Stimulated activated naive B cell treated with anti-CD40 and anti-IgM and Interleukin-4, amounts not matched to agents 10 μg/mL and 1 μg/mL and 100 μg/mL, for 72 hours (primary cell): ENCODE results near the gene PCBP4.

Experiments
- ATAC-seq, 2 donors: fragments of 150-1000 bp; cut with Tn5 transposase; replicated peaks; 2 replicates each; pipeline ENCODE4 v1.10.0; 2021; ENCODE audit warnings: moderate library complexity in 1 of 2
- DNase-seq: peaks from one replicate; pipeline ENCODE4 v3.0.0; 2021
- H3K27ac Mint-ChIP-seq: one replicate; pipeline ENCODE4 v1.8.0; 2022; ENCODE audit warnings: mild to moderate bottlenecking, mixed read lengths
- H3K27me3 Mint-ChIP-seq, 2 donors: one replicate each; pipeline ENCODE4 v1.8.0; 2022; ENCODE audit warnings: mixed read lengths in 2 of 2
- H3K36me3 Mint-ChIP-seq, 2 donors: one replicate each; pipeline ENCODE4 v1.8.0; 2022; ENCODE audit warnings: mixed read lengths in 2 of 2, mild to moderate bottlenecking in 1 of 2
- H3K4me1 Mint-ChIP-seq, 2 donors: one replicate each; pipeline ENCODE4 v1.8.0; 2022; ENCODE audit warnings: mixed read lengths in 2 of 2, mild to moderate bottlenecking in 1 of 2
- H3K4me3 Mint-ChIP-seq, 2 donors: one replicate each; pipeline ENCODE4 v1.8.0; 2022; ENCODE audit warnings: mild to moderate bottlenecking in 2 of 2, mixed read lengths in 2 of 2, moderate library complexity in 1 of 2
- H3K9me3 Mint-ChIP-seq, 2 donors: one replicate each; pipeline ENCODE4 v1.8.0; 2022; ENCODE audit warnings: mixed read lengths in 2 of 2, mild to moderate bottlenecking in 1 of 2

Gene PCBP4

DNA sequence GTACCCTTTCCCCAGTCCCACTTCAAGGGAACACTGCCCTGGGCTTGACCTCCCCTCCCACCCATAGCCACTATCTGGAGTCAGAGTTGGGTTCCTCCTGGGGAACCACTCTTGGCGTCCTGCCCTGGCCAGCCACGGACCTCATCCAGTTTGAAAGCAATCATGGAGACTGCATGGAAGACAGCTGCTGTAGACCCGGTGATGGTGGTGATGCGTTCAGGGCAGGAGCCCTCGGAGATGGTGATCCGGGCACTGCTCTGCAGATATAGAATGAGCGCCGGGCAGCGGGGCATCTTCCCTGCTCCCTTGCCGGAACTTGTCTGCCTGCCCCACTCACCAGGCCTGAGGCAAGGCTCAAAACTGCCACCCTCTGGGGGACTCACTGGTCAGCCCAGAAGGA is 6.9 kb downstream of the PCBP4 start:
- DNase-seq = no peak
- Mint-ChIP-seq H3K27me3 (peaks cover 10 to 14% of the 10 kb centered on the region in 2 donors), H3K27ac (no peak overlapping the region), H3K4me1 (no peaks in the 10 kb centered on the region), H3K36me3 (peaks cover 1 to 6% of the 10 kb centered on the region in 2 donors), H3K9me3 (no peaks in the 10 kb centered on the region), H3K4me3 (no peak overlapping the region)
- ATAC-seq = no peak

- H3K4me1 Mint-ChIP-seq = peaks cover 0 to 2% of the 10 kb centered on the region in 2 donors
- H3K27ac Mint-ChIP-seq = peak overlapping the region; percentile 15
- H3K27me3 Mint-ChIP-seq = peaks cover 17% of the 10 kb centered on the region in 2 donors
- DNase-seq = no peak
- no peaks in the 10 kb centered on the region for H3K9me3 Mint-ChIP-seq
- no peak overlapping the region for H3K4me3 Mint-ChIP-seq
- ATAC-seq = no peak
- peaks cover 1 to 6% of the 10 kb centered on the region in 2 donors for H3K36me3 Mint-ChIP-seq
Measured at GRCh38 chr3:51959651-51960050, 7.6 kb downstream of the PCBP4 start.

- no peak overlapping the region for H3K4me3 Mint-ChIP-seq
Measured at GRCh38 chr3:51958603-51959521, 8.4 kb downstream of the PCBP4 start.

GRCh38 chr3:51957520-51958205 is 9.6 kb downstream of the PCBP4 start:
- Mint-ChIP-seq H3K36me3 (peaks cover 1 to 6% of the 10 kb centered on the region in 2 donors), H3K27ac (no peak overlapping the region), H3K4me1 (peaks cover 0 to 5% of the 10 kb centered on the region in 2 donors), H3K27me3 (peaks cover 31 to 36% of the 10 kb centered on the region in 2 donors), H3K4me3 (no peak overlapping the region), H3K9me3 (no peaks in the 10 kb centered on the region)
- no peak for DNase-seq
- no peak for ATAC-seq

More at GRCh38 chr3:51958603-51959521, 8.4 kb downstream of the PCBP4 start:
- Mint-ChIP-seq H3K36me3 (peaks cover 1 to 6% of the 10 kb centered on the region in 2 donors), H3K9me3 (no peaks in the 10 kb centered on the region), H3K27ac (no peak overlapping the region), H3K4me1 (peaks cover 0 to 4% of the 10 kb centered on the region in 2 donors), H3K27me3 (peaks cover 20 to 25% of the 10 kb centered on the region in 2 donors)
- DNase-seq (no peak), ATAC-seq (no peak)

DNA sequence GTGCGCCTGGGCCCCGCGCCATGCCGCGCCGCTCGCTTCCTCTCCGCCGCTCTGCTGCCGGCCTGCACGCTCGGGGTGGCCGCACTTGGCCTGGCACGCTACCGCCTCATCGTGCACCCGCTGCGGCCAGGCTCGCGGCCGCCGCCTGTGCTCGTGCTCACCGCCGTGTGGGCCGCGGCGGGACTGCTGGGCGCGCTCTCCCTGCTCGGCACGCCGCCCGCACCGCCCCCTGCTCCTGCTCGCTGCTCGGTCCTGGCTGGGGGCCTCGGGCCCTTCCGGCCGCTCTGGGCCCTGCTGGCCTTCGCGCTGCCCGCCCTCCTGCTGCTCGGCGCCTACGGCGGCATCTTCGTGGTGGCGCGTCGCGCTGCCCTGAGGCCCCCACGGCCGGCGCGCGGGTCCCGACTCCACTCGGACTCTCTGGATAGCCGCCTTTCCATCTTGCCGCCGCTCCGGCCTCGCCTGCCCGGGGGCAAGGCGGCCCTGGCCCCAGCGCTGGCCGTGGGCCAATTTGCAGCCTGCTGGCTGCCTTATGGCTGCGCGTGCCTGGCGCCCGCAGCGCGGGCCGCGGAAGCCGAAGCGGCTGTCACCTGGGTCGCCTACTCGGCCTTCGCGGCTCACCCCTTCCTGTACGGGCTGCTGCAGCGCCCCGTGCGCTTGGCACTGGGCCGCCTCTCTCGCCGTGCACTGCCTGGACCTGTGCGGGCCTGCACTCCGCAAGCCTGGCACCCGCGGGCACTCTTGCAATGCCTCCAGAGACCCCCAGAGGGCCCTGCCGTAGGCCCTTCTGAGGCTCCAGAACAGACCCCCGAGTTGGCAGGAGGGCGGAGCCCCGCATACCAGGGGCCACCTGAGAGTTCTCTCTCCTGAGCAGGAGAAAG is 11.1 kb downstream of the PCBP4 start:
- Mint-ChIP-seq H3K27ac (no peak overlapping the region), H3K9me3 (no peaks in the 10 kb centered on the region), H3K27me3 (peaks cover 35 to 42% of the 10 kb centered on the region in 2 donors), H3K36me3 (peaks cover 1 to 6% of the 10 kb centered on the region in 2 donors), H3K4me1 (peaks cover 0 to 5% of the 10 kb centered on the region in 2 donors), H3K4me3 (peak overlapping the region; percentile 44 to 68)
- DNase-seq (no peak), ATAC-seq (peak; percentile 82 to 83)

- H3K36me3 Mint-ChIP-seq = peaks cover 1 to 9% of the 10 kb centered on the region in 2 donors
- H3K9me3 Mint-ChIP-seq = no peaks in the 10 kb centered on the region
- peaks cover 35 to 42% of the 10 kb centered on the region in 2 donors for H3K27me3 Mint-ChIP-seq
- DNase-seq (no peak), ATAC-seq (no peak)
- H3K4me1 Mint-ChIP-seq = peaks cover 0 to 5% of the 10 kb centered on the region in 2 donors
- no peak within 1 kb of the TSS for H3K27ac Mint-ChIP-seq
- H3K4me3 Mint-ChIP-seq = peak within 1 kb of the TSS; percentile 44 to 68
Measured at GRCh38 chr3:51955175-51955892, 11.9 kb downstream of the PCBP4 start, which contains the start of gene GPR62. GPR62 (plus strand) TSS chr3:51955381; CDS start chr3:51955653, 272 bp downstream.

DNA sequence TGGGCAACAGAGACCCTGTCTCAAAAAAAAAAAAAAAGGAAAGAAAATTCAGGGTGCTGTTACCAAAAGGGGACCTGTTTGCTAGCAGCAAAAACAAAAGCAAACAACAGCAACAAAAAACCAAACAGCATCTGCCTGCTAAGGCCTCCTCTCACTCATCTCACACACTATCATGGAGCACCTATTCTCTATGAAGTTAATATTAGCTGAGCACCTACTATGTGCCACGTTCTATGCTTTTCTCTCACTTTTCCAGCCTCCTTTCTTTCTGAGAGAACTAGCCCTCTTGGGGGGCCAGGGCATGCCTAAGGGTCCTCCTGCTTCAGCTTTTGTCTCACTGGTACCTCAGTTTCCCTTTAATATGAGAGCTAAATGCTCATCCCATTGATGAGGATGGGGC is 12.5 kb downstream of the PCBP4 start:
- ATAC-seq = no peak
- Mint-ChIP-seq H3K4me3 (no peak overlapping the region), H3K36me3 (peaks cover 0 to 9% of the 10 kb centered on the region in 2 donors), H3K4me1 (peaks cover 0 to 5% of the 10 kb centered on the region in 2 donors), H3K27ac (no peak overlapping the region), H3K27me3 (peaks cover 35 to 40% of the 10 kb centered on the region in 2 donors), H3K9me3 (no peaks in the 10 kb centered on the region)
- DNase-seq = no peak

GRCh38 chr3:51954105-51954504 is 13.1 kb downstream of the PCBP4 start:
- peaks cover 34 to 35% of the 10 kb centered on the region in 2 donors for H3K27me3 Mint-ChIP-seq
- H3K9me3 Mint-ChIP-seq = no peaks in the 10 kb centered on the region
- ATAC-seq = no peak
- H3K4me1 Mint-ChIP-seq = peaks cover 0 to 5% of the 10 kb centered on the region in 2 donors
- no peak overlapping the region for H3K4me3 Mint-ChIP-seq
- DNase-seq = no peak
- H3K27ac Mint-ChIP-seq = no peak overlapping the region
- H3K36me3 Mint-ChIP-seq = peaks cover 0 to 13% of the 10 kb centered on the region in 2 donors

DNA sequence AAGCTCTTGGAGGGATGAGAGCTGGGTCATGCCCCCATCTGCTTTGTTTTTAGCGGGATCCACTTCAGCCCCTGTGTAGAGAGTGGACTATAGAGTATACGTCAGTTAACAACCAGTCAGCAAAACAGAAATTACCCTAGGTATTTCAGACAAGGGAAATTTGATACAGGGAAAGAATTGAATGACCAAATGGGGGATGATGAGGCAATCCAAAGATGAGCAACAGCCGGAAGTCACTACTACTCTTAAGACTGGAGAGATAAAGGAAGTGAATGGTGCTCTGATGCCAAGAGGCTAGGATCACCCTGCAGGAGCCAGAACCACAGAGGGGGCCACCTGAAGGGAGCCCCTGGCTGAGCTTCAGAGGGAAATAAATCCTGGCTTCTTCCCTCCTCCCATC is 13.8 kb downstream of the PCBP4 start:
- H3K4me1 Mint-ChIP-seq = peaks cover 0 to 5% of the 10 kb centered on the region in 2 donors
- H3K36me3 Mint-ChIP-seq = peaks cover under 1 to 18% of the 10 kb centered on the region in 2 donors
- H3K4me3 Mint-ChIP-seq = no peak overlapping the region
- DNase-seq = no peak
- H3K27ac Mint-ChIP-seq = no peak overlapping the region
- ATAC-seq = no peak
- H3K27me3 Mint-ChIP-seq = peaks cover 32 to 34% of the 10 kb centered on the region in 2 donors
- H3K9me3 Mint-ChIP-seq = no peaks in the 10 kb centered on the region

GRCh38 chr3:51950899-51951298 is 16.4 kb downstream of the PCBP4 start:
- Mint-ChIP-seq H3K4me1 (peaks cover 0 to 5% of the 10 kb centered on the region in 2 donors), H3K36me3 (peaks cover 8 to 26% of the 10 kb centered on the region in 2 donors), H3K27ac (no peak overlapping the region), H3K9me3 (no peaks in the 10 kb centered on the region), H3K4me3 (no peak overlapping the region), H3K27me3 (peaks cover 28 to 32% of the 10 kb centered on the region in 2 donors)
- no peak for ATAC-seq
- no peak for DNase-seq

- Mint-ChIP-seq H3K27me3 (peaks cover 17 to 19% of the 10 kb centered on the region in 2 donors), H3K27ac (no peak overlapping the region), H3K36me3 (peaks cover 18 to 44% of the 10 kb centered on the region in 2 donors), H3K4me1 (peaks cover 2 to 3% of the 10 kb centered on the region in 2 donors), H3K4me3 (no peak overlapping the region), H3K9me3 (no peaks in the 10 kb centered on the region)
- ATAC-seq (no peak), DNase-seq (no peak)
Measured at GRCh38 chr3:51949121-51949520, 18.1 kb downstream of the PCBP4 start.

- peaks cover 7 to 9% of the 10 kb centered on the region in 2 donors for H3K27me3 Mint-ChIP-seq
- peaks cover under 1 to 11% of the 10 kb centered on the region in 2 donors for H3K4me1 Mint-ChIP-seq
- ATAC-seq (no peak), DNase-seq (no peak)
- H3K9me3 Mint-ChIP-seq = no peaks in the 10 kb centered on the region
- H3K4me3 Mint-ChIP-seq = no peak overlapping the region
- H3K27ac Mint-ChIP-seq = no peak overlapping the region
- peaks cover 20 to 45% of the 10 kb centered on the region in 2 donors for H3K36me3 Mint-ChIP-seq
Measured at GRCh38 chr3:51948016-51948580, 19.2 kb downstream of the PCBP4 start.
